ENCODE measurements around the gene UNC50.
A peak's percentile ranks its signal among the peaks of the same experiment; 100 is the strongest.

UNC50 gene

DNA sequence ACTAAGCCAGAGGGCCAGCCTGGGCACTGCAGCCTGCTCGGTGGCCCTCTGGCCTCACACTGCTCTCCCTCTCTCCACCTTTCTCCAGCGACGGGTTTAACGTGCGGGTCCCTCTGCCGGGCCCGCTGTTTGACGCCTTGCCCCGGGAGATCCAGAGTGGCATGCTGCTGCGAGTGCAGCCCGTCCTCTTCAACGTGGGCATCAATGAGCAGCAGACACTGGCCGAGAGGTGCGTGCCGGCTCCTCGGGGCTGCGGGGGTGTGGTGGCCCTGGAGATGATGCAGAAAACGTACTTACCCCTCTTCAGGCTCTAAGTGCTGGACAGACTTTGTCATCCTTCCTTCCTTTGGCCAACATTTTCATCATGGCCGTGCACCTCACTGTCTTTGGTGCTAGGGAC, 42.4 kb upstream of the UNC50 start:
- Histone ChIP-seq H3K4me3 (ENCODE audit: insufficient read depth, low read length, poor library complexity, severe bottlenecking) (no peak overlapping the region), H3K9me2 (replicated peaks; ENCODE audit: insufficient read depth, low read length) (no peaks in the 10 kb centered on the region), H3K9ac (ENCODE audit: low read length) (no peak overlapping the region), H3K9me3 (ENCODE audit: insufficient read depth, low read length) (no peaks in the 10 kb centered on the region), H2AFZ (ENCODE audit: low read depth, low read length, severe bottlenecking) (no peak overlapping the region), H3K36me3 (ENCODE audit: low read length) (no peaks in the 10 kb centered on the region), H3F3A (ENCODE audit: insufficient read depth) (no peaks in the 10 kb centered on the region), H3K79me2 (ENCODE audit: insufficient read depth, low read length) (no peaks in the 10 kb centered on the region), H4K20me1 (ENCODE audit: low read depth, low read length) (no peaks in the 10 kb centered on the region), H3K27ac (ENCODE audit: low read depth, low read length) (no peak overlapping the region), H3K27me3 (ENCODE audit: low read length) (no peaks in the 10 kb centered on the region), H3K4me2 (ENCODE audit: low read depth, low read length, poor library complexity, severe bottlenecking) (no peak overlapping the region)
- TF ChIP-seq, protein P1, sequence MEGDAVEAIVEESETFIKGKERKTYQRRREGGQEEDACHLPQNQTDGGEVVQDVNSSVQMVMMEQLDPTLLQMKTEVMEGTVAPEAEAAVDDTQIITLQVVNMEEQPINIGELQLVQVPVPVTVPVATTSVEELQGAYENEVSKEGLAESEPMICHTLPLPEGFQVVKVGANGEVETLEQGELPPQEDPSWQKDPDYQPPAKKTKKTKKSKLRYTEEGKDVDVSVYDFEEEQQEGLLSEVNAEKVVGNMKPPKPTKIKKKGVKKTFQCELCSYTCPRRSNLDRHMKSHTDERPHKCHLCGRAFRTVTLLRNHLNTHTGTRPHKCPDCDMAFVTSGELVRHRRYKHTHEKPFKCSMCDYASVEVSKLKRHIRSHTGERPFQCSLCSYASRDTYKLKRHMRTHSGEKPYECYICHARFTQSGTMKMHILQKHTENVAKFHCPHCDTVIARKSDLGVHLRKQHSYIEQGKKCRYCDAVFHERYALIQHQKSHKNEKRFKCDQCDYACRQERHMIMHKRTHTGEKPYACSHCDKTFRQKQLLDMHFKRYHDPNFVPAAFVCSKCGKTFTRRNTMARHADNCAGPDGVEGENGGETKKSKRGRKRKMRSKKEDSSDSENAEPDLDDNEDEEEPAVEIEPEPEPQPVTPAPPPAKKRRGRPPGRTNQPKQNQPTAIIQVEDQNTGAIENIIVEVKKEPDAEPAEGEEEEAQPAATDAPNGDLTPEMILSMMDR (IDR thresholded peaks at IDR 0.05; ENCODE audit: insufficient read depth, low read length, poor library complexity, severe bottlenecking): no peak
- TF ChIP-seq EZH2phosphoT487 (conservative IDR thresholded peaks at IDR 0.05; ENCODE audit: low read length): no peak

DNA sequence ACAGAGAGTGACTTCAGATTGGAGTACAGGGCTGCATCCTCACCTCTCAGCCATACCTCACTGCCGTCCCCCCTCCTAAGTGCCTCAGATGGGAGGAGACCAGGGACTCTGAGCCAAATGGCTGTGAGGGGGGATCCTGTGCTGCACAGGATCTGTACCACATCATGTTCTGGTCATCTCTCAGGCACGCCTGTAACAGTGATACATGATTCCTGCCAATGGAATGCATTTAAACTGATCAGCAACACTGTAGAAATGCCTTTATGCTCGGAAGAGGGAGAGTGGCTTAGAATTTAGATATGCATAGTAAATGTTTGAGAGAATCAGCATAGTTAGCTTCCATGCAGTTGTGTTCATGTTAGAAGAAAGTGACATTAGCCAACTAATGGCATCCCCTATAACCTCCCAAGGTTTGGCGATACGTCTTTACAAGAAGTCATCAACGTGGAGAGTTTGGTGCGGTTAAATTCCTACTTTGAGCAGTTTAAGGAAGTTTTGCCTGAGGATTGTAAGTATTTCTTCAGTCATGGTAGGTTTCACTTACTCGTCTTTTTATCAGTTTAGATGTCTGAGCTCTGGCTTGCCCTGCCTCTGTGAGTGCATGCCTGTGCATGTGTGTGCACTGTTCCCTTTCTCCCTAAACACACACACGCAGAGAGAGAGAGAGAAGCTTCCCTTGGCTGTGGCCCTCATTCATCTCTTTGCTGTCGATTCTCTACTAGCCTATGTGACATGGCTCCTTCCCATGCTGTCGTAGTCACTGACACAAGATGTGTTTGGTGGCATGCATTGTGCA, 40.0 kb upstream of the UNC50 start:
- Histone ChIP-seq H3K36me3 (ENCODE audit: low read length) (no peaks in the 10 kb centered on the region), H3K79me2 (ENCODE audit: insufficient read depth, low read length) (no peaks in the 10 kb centered on the region), H2AFZ (ENCODE audit: low read depth, low read length, severe bottlenecking) (no peak overlapping the region), H3K9me3 (ENCODE audit: insufficient read depth, low read length) (no peaks in the 10 kb centered on the region), H3K9ac (ENCODE audit: low read length) (no peak overlapping the region), H3K27ac (ENCODE audit: low read depth, low read length) (no peak overlapping the region), H3K27me3 (ENCODE audit: low read length) (no peaks in the 10 kb centered on the region), H3K4me2 (ENCODE audit: low read depth, low read length, poor library complexity, severe bottlenecking) (no peak overlapping the region), H3K9me2 (replicated peaks; ENCODE audit: insufficient read depth, low read length) (no peaks in the 10 kb centered on the region), H3F3A (ENCODE audit: insufficient read depth) (no peaks in the 10 kb centered on the region), H4K20me1 (ENCODE audit: low read depth, low read length) (no peaks in the 10 kb centered on the region), H3K4me3 (ENCODE audit: insufficient read depth, low read length, poor library complexity, severe bottlenecking) (no peak overlapping the region)
- TF ChIP-seq, protein P1 (IDR thresholded peaks at IDR 0.05; ENCODE audit: insufficient read depth, low read length, poor library complexity, severe bottlenecking): no peak
- TF ChIP-seq EZH2phosphoT487 (conservative IDR thresholded peaks at IDR 0.05; ENCODE audit: low read length): no peak

DNA sequence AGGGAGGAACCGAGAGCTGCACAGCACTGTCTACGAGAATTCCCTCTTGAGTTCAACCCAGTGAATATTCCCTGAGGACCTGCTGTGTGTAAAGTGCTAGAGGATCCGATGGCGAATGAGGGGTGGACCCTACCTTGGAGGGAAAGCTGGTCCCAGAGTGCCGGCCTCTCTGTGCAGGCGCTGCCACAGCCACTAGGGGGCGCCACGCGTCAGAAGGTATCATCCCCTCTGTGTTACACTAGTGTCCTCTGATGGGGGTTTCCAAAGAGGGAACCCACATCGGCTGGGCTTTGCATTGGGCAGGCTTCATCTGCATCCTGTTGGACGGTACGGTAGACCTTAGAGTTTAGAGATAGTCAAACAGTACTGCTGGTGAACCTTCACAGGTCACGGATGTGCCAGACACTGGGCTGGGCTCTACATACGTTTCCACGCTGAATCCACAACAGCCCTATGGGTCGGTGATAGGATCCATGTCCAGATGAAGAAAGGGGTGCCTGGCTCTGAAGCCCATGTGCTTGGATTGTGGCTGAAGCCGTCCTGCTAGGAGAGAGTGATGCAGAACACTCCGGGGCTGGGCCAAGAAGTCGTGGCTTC, 39.1 kb upstream of the UNC50 start:
- H3K27me3 ChIP-seq (ENCODE audit: low read length): no peaks in the 10 kb centered on the region
- no peaks in the 10 kb centered on the region for H3K9me3 ChIP-seq (ENCODE audit: insufficient read depth, low read length)
- H3K36me3 ChIP-seq (ENCODE audit: low read length): no peaks in the 10 kb centered on the region
- H3F3A ChIP-seq (ENCODE audit: insufficient read depth): no peaks in the 10 kb centered on the region
- H3K4me2 ChIP-seq (ENCODE audit: low read depth, low read length, poor library complexity, severe bottlenecking): no peak overlapping the region
- no peaks in the 10 kb centered on the region for H4K20me1 ChIP-seq (ENCODE audit: low read depth, low read length)
- no peak overlapping the region for H3K27ac ChIP-seq (ENCODE audit: low read depth, low read length)
- no peak overlapping the region for H3K4me3 ChIP-seq (ENCODE audit: insufficient read depth, low read length, poor library complexity, severe bottlenecking)
- H3K9ac ChIP-seq (ENCODE audit: low read length): no peak overlapping the region
- H2AFZ ChIP-seq (ENCODE audit: low read depth, low read length, severe bottlenecking): no peak overlapping the region
- no peaks in the 10 kb centered on the region for H3K9me2 ChIP-seq (replicated peaks; ENCODE audit: insufficient read depth, low read length)
- no peaks in the 10 kb centered on the region for H3K79me2 ChIP-seq (ENCODE audit: insufficient read depth, low read length)
- TF ChIP-seq, protein P1 (IDR thresholded peaks at IDR 0.05; ENCODE audit: insufficient read depth, low read length, poor library complexity, severe bottlenecking): peak; percentile 96
- TF ChIP-seq EZH2phosphoT487 (conservative IDR thresholded peaks at IDR 0.05; ENCODE audit: low read length): no peak

All from SU-DHL-6 (cell line).